GM18517 (cell line): ENCODE measurements around the gene RBL2.
"Not testable (repeated sequence)": the region's sequence is repeated elsewhere in the genome, so short reads cannot be mapped to it uniquely, and the experiment has no call there.

Experiments used
- ATAC-seq: cut with Tn5 transposase; IDR thresholded peaks from one replicate; pipeline ENCODE4 v1.9.1; 2021; ENCODE audit warnings: mild to moderate bottlenecking, moderate library complexity; ENCODE audit not compliant: unreplicated experiment

RBL2 gene

GRCh38 chr16:53434377-53435065 lies at the start of gene RBL2:
RBL2 (plus strand) TSS chr16:53434471; CDS start chr16:53434557, 86 bp downstream.
- peak; percentile 68 for ATAC-seq

GRCh38 chr16:53384610-53385009 lies 49.7 kb upstream of the RBL2 start:
- not testable (repeated sequence) for ATAC-seq

GRCh38 chr16:53404959-53405358 lies 29.3 kb upstream of the RBL2 start:
- no peak for ATAC-seq

GRCh38 chr16:53412549-53412948 lies 21.7 kb upstream of the RBL2 start:
- no peak for ATAC-seq

- no peak for ATAC-seq
These were observed 20.4 kb upstream of the RBL2 start for GRCh38 chr16:53413864-53414263.

GRCh38 chr16:53414381-53414780 lies 19.9 kb upstream of the RBL2 start:
- no peak for ATAC-seq

GRCh38 chr16:53415504-53415903 lies 18.8 kb upstream of the RBL2 start:
- no peak for ATAC-seq

GRCh38 chr16:53417011-53417410 lies 17.3 kb upstream of the RBL2 start:
- no peak for ATAC-seq

- no peak for ATAC-seq
These were observed 16.3 kb upstream of the RBL2 start for GRCh38 chr16:53417976-53418375.

- not testable (repeated sequence) for ATAC-seq
These were observed 14.9 kb upstream of the RBL2 start for GRCh38 chr16:53419383-53419709.

GRCh38 chr16:53421248-53421647 lies 13.0 kb upstream of the RBL2 start:
- ATAC-seq, result no peak

GRCh38 chr16:53423968-53424367 lies 10.3 kb upstream of the RBL2 start:
- ATAC-seq, result not testable (repeated sequence)

- ATAC-seq, result no peak
These were observed 5.6 kb upstream of the RBL2 start for GRCh38 chr16:53428681-53429080.

- no peak for ATAC-seq
These were observed 4.9 kb upstream of the RBL2 start for GRCh38 chr16:53429221-53429943.

GRCh38 chr16:53430363-53430762 lies 3.9 kb upstream of the RBL2 start:
- no peak for ATAC-seq

- ATAC-seq, result no peak
These were observed 762 bp upstream of the RBL2 start for GRCh38 chr16:53433509-53433908.

GRCh38 chr16:53433930-53434376 lies 318 bp upstream of the RBL2 start:
- no peak for ATAC-seq

GRCh38 chr16:53435066-53435688 lies 906 bp downstream of the RBL2 start:
- ATAC-seq, result peak; percentile 90

- ATAC-seq, result no peak
These were observed 5.9 kb downstream of the RBL2 start for GRCh38 chr16:53440125-53440524.

GRCh38 chr16:53445534-53445933 lies 11.3 kb downstream of the RBL2 start:
- ATAC-seq, result no peak

GRCh38 chr16:53446090-53446489 lies 11.8 kb downstream of the RBL2 start:
- no peak for ATAC-seq
